GM23248 (cell line): ENCODE data around the gene JARID2. TPM values are rescaled to one million over a fixed set of nuclear protein-coding genes. Genes with fewer than 3 reads are reported as not detected.

ENCODE experiments used
- DNase-seq: peaks from one replicate; pipeline ENCODE4 v3.0.0-alpha.2; 2015
- H2AFZ ChIP-seq: fragments of 200-600 bp; sonication (generic); 2 replicates; pipeline ENCODE4 v1.6.1; 2016; ENCODE audit warnings: antibody characterized with exemption
- H3F3A ChIP-seq: fragments of 200-600 bp; sonication (generic); 2 replicates; pipeline ENCODE4 v1.6.1; 2016; ENCODE audit warnings: mild to moderate bottlenecking, antibody characterized with exemption, mixed run types; ENCODE audit not compliant: insufficient read depth
- H3K27ac ChIP-seq: fragments of 200-600 bp; sonication (generic); 2 replicates; pipeline ENCODE4 v1.5.1; 2016; ENCODE audit warnings: mild to moderate bottlenecking
- H3K27me3 ChIP-seq: fragments of 200-600 bp; sonication (generic); replicated peaks from 2 replicates; pipeline ENCODE4 v1.6.1; 2016; ENCODE audit warnings: mild to moderate bottlenecking; ENCODE audit not compliant: insufficient read depth
- H3K36me3 ChIP-seq: fragments of 200-600 bp; sonication (generic); 2 replicates; pipeline ENCODE4 v1.6.1; 2016; ENCODE audit warnings: low read depth, mild to moderate bottlenecking
- H3K4me1 ChIP-seq: fragments of 200-600 bp; sonication (generic); 2 replicates; pipeline ENCODE4 v1.6.1; 2016; ENCODE audit warnings: mild to moderate bottlenecking; ENCODE audit not compliant: insufficient read depth
- H3K4me2 ChIP-seq: fragments of 200-600 bp; sonication (generic); one replicate; pipeline ENCODE4 v1.6.1; 2016; ENCODE audit warnings: mild to moderate bottlenecking; ENCODE audit not compliant: unreplicated experiment
- H3K4me3 ChIP-seq: fragments of 200-600 bp; sonication (generic); 2 replicates; pipeline ENCODE4 v1.5.1; 2016; ENCODE audit warnings: mild to moderate bottlenecking
- H3K79me2 ChIP-seq: fragments of 200-600 bp; sonication (generic); 2 replicates; pipeline ENCODE4 v1.6.1; 2016; ENCODE audit warnings: mild to moderate bottlenecking; ENCODE audit not compliant: insufficient read depth
- H3K9ac ChIP-seq: fragments of 200-600 bp; sonication (generic); 2 replicates; pipeline ENCODE4 v1.6.1; 2016; ENCODE audit warnings: mild to moderate bottlenecking
- H3K9me2 ChIP-seq: fragments of 200-600 bp; sonication (generic); 2 replicates; pipeline ENCODE4 v1.6.1; 2016; ENCODE audit warnings: mixed run types, mild to moderate bottlenecking, moderate library complexity; ENCODE audit not compliant: insufficient read depth
- H3K9me3 ChIP-seq: fragments of 200-600 bp; sonication (generic); one replicate; pipeline ENCODE4 v1.6.1; 2017; ENCODE audit warnings: low read depth
- H4K20me1 ChIP-seq: fragments of 200-600 bp; sonication (generic); 2 replicates; pipeline ENCODE4 v1.6.0; 2016; ENCODE audit not compliant: insufficient read depth
- EZH2 ChIP-seq: fragments of 200-600 bp; sonication (generic); IDR thresholded peaks from 2 replicates; pipeline ENCODE4 v1.6.1; 2018; ENCODE audit warnings: antibody characterized with exemption, mild to moderate bottlenecking; ENCODE audit not compliant: insufficient read depth, poor library complexity, severe bottlenecking
- EZH2phosphoT487 ChIP-seq: fragments of 200-600 bp; sonication (generic); IDR thresholded peaks from 2 replicates; pipeline ENCODE4 v1.6.1; 2018; ENCODE audit warnings: antibody characterized with exemption, moderate library complexity, mild to moderate bottlenecking, low read depth; ENCODE audit not compliant: insufficient read depth
- WGBS, 2 experiments: methylation state at CpG; one replicate each; pipeline ENCODE4 v1.1.6; 2015 to 2017; ENCODE audit warnings: low lambda C conversion rate in 2 of 2, low coverage in 1 of 2; ENCODE audit errors: missing lambda C conversion rate in 2 of 2; 5-methylcytosine and 5-hydroxymethylcytosine counted together
- in situ Hi-C: fragments of 300-500 bp; cut with MboI; formaldehyde crosslinking; loops from 2 replicates; pipeline ENCODE4 v1.15.0; 2020
- polyA plus RNA-seq: library from polyadenylated mRNA; unstranded; fragments of >200 nt; fragmentation: Nextera tagmentation; extraction: Ambion mirVana; gene quantifications from 2 replicates; pipeline ENCODE4 v1.2.1, GENCODE V29; 2016
- total RNA-seq: library from RNA; depleted of rRNA; stranded (reverse); fragments of >200 nt; shearing (Covaris generic); gene quantifications from 2 replicates; pipeline ENCODE4 v1.2.3, GENCODE V29; 2014

The JARID2 gene
- total and polyA plus RNA-seq, 2 experiments from 2014 or later = 3.9 to 9.3 TPM

DNA sequence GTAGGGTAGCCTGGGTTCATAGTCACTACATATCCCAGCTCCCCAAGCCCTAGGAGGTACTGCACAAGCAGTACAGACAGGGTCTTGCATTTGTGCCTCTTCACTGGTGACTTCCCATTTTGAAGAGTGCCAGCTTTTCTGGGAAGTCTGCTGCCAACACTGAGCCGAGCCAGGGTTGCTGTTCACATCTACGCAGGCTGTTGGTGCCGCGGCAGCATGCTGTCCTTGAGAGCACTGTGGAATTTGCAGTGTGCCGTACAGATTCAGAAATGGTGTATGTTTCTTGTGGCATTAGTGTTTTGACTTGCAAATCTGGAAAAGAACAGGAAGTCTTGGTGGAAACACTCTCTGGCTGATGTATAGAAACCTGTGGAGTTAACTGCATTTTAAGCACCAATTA is 67.5 kb downstream of the JARID2 start:
- TF ChIP-seq EZH2 (no peak), EZH2phosphoT487 (no peak)
- peak; percentile 34 for DNase-seq
- Histone ChIP-seq H3K79me2 (peaks cover 100% of the 10 kb centered on the region), H3K9me2 (no peaks in the 10 kb centered on the region; the same call in none of the 2 replicates), H3K4me2 (no peak overlapping the region), H3K4me3 (no peak overlapping the region), H3K9ac (no peak overlapping the region), H4K20me1 (peaks cover 2% of the 10 kb centered on the region; the same call in 1 of the 2 replicates), H3K27ac (0 out of 2 replicates have a peak overlapping the region, but pooled peaks have one; percentile 45), H3K9me3 (no peaks in the 10 kb centered on the region), H3K27me3 (no peaks in the 10 kb centered on the region), H2AFZ (no peak overlapping the region), H3K36me3 (no peaks in the 10 kb centered on the region), H3F3A (peaks cover 30% of the 10 kb centered on the region), H3K4me1 (peaks cover 47% of the 10 kb centered on the region)
- in situ Hi-C loops = no loop called here
- 64 to 78% methylated on average over 5 of the region's 5 CpGs for WGBS, 2 experiments

DNA sequence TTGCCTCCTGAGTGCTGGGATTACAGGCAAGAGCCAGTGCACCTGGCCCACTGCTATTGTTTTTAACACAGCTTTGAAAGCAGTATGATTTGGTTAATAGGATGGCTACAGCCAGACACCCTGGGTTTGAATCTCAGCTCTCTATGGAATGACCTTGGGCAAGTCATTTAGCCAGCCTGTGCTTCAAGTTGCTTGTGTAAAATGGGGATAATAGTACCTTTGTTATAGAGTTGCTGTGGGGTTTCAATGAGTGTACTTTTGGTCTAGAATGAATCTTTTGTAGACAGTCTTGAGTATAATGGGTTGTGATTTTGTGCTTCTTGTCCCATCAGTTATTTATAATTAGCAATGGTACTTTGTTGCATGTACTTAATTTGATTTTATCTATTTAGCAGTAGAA is 70.9 kb downstream of the JARID2 start:
- Histone ChIP-seq H3K27me3 (no peaks in the 10 kb centered on the region), H3K27ac (no peak overlapping the region), H3K36me3 (no peaks in the 10 kb centered on the region), H4K20me1 (0 out of 2 replicates have a peak, but pooled peaks cover 4% of the 10 kb centered on the region), H3K9me3 (no peaks in the 10 kb centered on the region), H3K4me3 (no peak overlapping the region), H3K4me2 (no peak overlapping the region), H3K4me1 (peaks cover 18% of the 10 kb centered on the region), H3F3A (peaks cover 12% of the 10 kb centered on the region), H3K9ac (no peak overlapping the region), H2AFZ (no peak overlapping the region), H3K79me2 (peaks cover 100% of the 10 kb centered on the region), H3K9me2 (no peaks in the 10 kb centered on the region; the same call in 1 of the 2 replicates)
- DNase-seq = no peak
- TF ChIP-seq EZH2 = no peak
- no peak for TF ChIP-seq EZH2phosphoT487
- in situ Hi-C loops = no loop called here

DNA sequence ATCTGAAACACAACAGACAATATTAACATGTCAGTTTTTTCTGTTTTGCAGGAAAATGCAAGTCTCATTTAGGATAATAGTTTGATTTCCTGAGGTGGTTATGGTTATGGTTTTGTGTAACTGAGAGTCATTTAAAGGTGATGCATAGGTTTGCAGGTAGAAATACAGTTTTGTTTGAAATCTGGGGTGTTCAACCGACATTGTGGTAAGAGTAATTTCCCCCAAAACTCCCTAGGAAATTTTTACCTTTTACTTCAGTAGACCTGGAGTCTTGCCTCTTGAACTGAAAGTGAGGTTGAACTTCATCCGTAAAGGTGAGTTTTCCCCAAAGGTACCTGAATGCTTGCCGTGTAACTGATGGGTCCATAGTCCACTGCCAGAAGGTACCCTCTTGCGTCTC is 71.4 kb downstream of the JARID2 start:
- Histone ChIP-seq H3K4me1 (peaks cover 15% of the 10 kb centered on the region), H3F3A (peaks cover 8% of the 10 kb centered on the region), H3K9me2 (no peaks in the 10 kb centered on the region; the same call in 1 of the 2 replicates), H3K4me3 (no peak overlapping the region), H3K27me3 (no peaks in the 10 kb centered on the region), H4K20me1 (0 out of 2 replicates have a peak, but pooled peaks cover 4% of the 10 kb centered on the region), H3K4me2 (no peak overlapping the region), H3K27ac (no peak overlapping the region), H3K9ac (no peak overlapping the region), H2AFZ (no peak overlapping the region), H3K36me3 (no peaks in the 10 kb centered on the region), H3K79me2 (peaks cover 100% of the 10 kb centered on the region), H3K9me3 (no peaks in the 10 kb centered on the region)
- no peak for TF ChIP-seq EZH2
- in situ Hi-C loops = no loop called here
- DNase-seq = no peak
- 99 to 100% methylated on average over 4 of the region's 4 CpGs for WGBS, 2 experiments

DNA sequence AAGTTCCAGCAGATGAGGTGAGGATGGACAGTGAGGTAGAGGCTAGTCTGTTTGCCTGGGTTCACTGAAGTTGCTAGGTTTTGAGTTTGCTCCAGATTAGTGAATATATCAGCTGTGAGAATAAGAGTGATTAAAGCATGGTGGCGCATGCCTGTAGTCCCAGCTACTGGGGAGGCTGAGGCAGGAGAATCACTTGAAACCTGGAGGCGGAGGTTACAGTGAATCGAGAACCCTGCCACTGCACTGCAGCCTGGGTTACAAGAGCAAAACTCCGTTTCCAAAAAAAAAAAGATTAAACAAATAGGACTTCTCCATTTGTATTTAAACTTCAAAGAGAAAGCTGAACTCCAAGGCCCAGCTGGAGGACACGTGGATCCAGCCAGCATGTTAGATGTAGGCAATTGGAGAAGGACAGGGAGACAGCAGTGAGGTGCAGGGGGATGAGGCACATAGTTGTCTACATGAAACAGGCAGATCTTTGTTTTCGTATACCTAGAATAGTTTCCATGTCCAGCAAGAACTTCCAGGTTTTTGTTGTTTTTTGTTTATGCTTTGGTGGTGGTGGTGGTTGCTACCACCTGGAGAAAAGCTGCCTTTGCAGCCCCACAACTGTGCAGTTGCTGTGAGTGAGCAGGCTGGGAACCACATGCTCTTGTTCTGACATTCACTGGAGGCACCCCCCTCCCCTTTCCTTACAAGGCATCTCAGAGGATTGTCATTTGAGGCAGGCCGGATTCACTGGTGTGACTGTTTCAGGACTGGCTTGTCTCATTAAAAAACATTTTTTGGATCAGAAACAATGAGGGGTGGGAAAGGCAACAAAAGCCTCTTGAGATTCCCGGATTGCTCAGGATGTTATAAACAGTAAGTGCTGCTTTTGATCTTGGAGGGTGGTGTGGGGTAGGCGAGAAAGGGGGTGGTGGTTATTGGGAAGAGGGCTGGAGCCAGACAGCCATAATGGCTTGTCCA is 72.3 kb downstream of the JARID2 start:
- no peak for TF ChIP-seq EZH2phosphoT487
- no peak for TF ChIP-seq EZH2
- DNase-seq = no peak

More for the DNA sequence above, 72.3 kb downstream of the JARID2 start:
- in situ Hi-C loops = no loop called here
- no peak overlapping the region for H2AFZ ChIP-seq
- peaks cover 6% of the 10 kb centered on the region; the same call in 1 of the 2 replicates for H4K20me1 ChIP-seq
- no peak overlapping the region for H3K4me3 ChIP-seq
- H3K9ac ChIP-seq = no peak overlapping the region
- no peaks in the 10 kb centered on the region for H3F3A ChIP-seq
- no peaks in the 10 kb centered on the region for H3K9me3 ChIP-seq
- WGBS, 2 experiments = 89 to 92% methylated on average over 9 of the region's 9 CpGs
- H3K4me1 ChIP-seq = peaks cover 12% of the 10 kb centered on the region
- H3K9me2 ChIP-seq = no peaks in the 10 kb centered on the region; the same call in 1 of the 2 replicates
- peaks cover 100% of the 10 kb centered on the region for H3K79me2 ChIP-seq
- no peaks in the 10 kb centered on the region for H3K27me3 ChIP-seq
- H3K27ac ChIP-seq = no peak overlapping the region
- H3K4me2 ChIP-seq = no peak overlapping the region
- H3K36me3 ChIP-seq = no peaks in the 10 kb centered on the region
